H7 (cell line): Measurements from ENCODE around the gene PPP1R7. TPM values are rescaled to one million over a fixed set of nuclear protein-coding genes. Genes with fewer than 3 reads are reported as not detected.

Source experiments
- DNase-seq: peaks from one replicate; pipeline ENCODE4 v3.0.0; 2012
- H3K27me3 ChIP-seq: 2 replicates; pipeline ENCODE4 v1.6.0; 2011; ENCODE audit warnings: mild to moderate bottlenecking, low read length; ENCODE audit not compliant: control insufficient read depth, insufficient read depth
- H3K36me3 ChIP-seq: replicated peaks from 2 replicates; pipeline ENCODE4 v1.5.1; 2011; ENCODE audit warnings: low read length; ENCODE audit not compliant: control insufficient read depth, insufficient read depth
- H3K4me3 ChIP-seq: 2 replicates; pipeline ENCODE4 v1.5.1; 2011; ENCODE audit warnings: low read depth, mild to moderate bottlenecking, control low read depth, low read length, moderate library complexity; ENCODE audit not compliant: insufficient read depth
- total RNA-seq: library from RNA; depleted of rRNA; stranded (reverse); fragments of >200 nt; shearing (Covaris generic); gene quantifications from 2 replicates; pipeline ENCODE4 v1.2.3, GENCODE V29; 2014

The PPP1R7 gene
- total RNA-seq, 1 experiment from 2014 or later = 32.1 TPM

DNA sequence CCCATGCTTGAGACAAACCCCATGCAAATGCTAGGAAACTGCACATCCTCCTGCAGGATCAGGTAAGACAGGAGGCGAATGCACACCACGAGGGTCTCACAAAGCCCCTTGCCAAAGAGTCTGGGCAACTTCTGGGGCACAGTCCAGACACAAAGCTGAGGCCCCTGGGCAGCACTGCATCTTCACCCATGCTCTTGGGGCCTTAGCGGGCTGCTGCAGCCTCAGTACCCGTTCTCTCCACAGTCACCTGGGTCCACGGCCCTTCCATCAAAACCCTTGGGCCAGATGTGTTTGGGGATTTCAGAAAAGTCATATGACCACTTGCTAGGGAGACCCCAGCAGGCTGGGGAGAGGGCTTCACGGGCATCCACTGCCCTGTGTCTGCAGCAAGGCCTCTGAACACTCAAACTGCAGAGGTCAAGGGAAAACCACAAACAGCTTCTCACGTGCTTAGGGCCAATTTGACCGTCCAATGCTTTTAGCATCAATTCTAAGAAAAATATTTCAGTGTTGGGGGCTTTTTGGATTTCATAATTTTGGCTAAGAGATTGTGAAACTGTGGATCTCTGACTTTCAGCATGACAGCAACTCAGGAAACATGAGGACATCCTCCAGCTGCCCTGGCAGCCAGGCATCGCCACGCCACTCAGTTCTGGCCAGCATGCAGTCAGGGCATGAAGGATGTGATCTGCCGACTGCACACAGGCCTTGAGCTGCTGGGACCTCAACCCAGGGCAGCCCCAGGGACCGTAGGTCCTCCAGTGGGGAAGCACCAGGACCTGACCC lies 21.0 kb upstream of the PPP1R7 start:
- Histone ChIP-seq H3K36me3 (peaks cover 10% of the 10 kb centered on the region), H3K4me3 (no peak overlapping the region), H3K27me3 (no peaks in the 10 kb centered on the region)
- no peak for DNase-seq

GRCh38 chr2:241130316-241130715 lies 20.0 kb upstream of the PPP1R7 start:
- Histone ChIP-seq H3K27me3 (no peaks in the 10 kb centered on the region), H3K36me3 (peaks cover 10% of the 10 kb centered on the region), H3K4me3 (no peak overlapping the region)
- DNase-seq = no peak

GRCh38 chr2:241131531-241131930 lies 18.7 kb upstream of the PPP1R7 start:
- H3K27me3 ChIP-seq = no peaks in the 10 kb centered on the region
- H3K36me3 ChIP-seq = peaks cover 8% of the 10 kb centered on the region
- no peak overlapping the region for H3K4me3 ChIP-seq
- DNase-seq = no peak

DNA sequence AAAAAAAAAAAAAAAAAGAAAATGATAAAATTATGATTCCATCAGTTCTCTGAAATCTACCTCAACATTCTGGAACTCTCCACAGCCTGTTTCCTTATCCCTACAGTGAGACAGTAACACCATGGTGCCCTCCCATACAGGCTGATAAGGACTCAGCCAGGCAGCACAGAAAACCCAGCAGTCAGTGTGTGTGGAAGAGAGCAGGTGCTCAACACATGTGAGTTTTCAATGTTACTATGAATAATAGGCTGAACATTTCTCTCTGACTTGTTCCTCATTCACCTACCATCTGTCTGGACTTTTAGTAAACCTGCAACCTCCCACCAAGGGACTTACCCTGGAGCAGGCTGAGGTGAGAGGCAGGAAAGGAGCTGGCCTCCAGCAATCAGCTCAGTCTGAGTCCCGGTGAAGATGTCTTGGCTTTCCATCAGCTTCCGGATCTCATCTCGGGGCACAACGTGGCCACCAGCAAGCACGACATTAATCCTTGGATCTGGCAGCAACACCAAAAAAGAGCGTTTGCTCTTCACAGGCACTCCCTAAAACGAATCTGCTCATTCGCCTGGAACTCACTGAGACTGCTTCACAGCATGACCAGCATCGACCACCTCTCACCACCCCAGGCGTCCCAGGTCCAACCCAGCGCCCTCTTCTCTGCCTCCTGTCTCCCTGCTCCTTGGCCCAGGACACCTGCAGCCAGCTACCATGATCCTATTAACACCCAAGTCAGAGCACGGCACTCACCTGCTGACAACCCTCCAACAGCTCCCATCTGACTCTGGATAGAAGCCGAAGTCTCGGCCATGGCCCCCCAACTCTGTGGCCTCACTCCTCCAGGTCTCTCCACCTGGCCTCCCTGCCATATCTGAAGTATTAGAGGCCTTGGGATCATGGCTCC lies 17.5 kb upstream of the PPP1R7 start:
- Histone ChIP-seq H3K36me3 (peaks cover 8% of the 10 kb centered on the region), H3K27me3 (no peaks in the 10 kb centered on the region), H3K4me3 (no peak overlapping the region)
- DNase-seq = no peak

DNA sequence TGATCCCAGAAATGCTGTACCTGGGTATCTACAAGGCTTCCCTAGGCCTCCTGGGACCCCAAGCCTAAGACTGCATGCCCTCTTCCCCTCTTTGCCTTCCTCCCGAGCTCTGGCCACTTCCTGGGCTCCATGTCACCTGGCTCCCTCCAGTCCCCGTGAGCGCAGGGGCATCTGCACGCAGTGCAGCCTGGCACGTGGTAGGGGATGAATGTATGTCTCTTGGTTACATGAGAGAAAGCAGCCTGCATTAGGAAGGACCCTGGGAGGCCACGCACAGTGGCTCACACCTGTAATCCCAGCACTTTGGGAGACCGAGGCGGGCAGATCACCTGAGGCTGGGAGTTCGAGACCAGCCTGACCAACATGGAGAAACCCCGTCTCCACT lies 16.8 kb upstream of the PPP1R7 start:
- H3K27me3 ChIP-seq = no peaks in the 10 kb centered on the region
- DNase-seq = no peak
- H3K36me3 ChIP-seq = peaks cover 9% of the 10 kb centered on the region
- no peak overlapping the region for H3K4me3 ChIP-seq

DNA sequence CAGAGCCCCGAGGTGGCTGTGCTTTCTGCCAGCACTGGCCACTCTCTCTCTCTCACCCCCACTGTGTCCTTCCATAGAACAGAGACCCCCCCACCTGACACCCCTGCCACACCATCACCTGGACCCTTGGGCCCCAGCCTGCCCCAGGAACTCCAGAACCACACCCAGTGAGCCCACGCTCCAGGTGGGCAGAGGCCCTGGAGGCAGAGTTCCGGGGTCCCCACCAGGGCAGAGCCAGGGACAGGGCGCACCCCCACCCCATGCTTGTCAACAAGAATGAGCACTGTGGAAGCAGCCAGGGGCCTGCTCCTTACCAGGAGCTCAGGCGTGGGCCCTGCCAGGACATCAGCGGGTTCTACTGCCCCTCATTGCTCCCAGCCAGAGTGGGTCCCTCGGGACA lies 15.6 kb upstream of the PPP1R7 start:
- DNase-seq = no peak
- Histone ChIP-seq H3K4me3 (no peak overlapping the region), H3K36me3 (peaks cover 10% of the 10 kb centered on the region), H3K27me3 (no peaks in the 10 kb centered on the region)

GRCh38 chr2:241135737-241136136 lies 14.5 kb upstream of the PPP1R7 start:
- no peak for DNase-seq
- no peaks in the 10 kb centered on the region for H3K27me3 ChIP-seq
- no peak overlapping the region for H3K4me3 ChIP-seq
- peaks cover 14% of the 10 kb centered on the region for H3K36me3 ChIP-seq

GRCh38 chr2:241136191-241136590 lies 14.1 kb upstream of the PPP1R7 start:
- Histone ChIP-seq H3K36me3 (peaks cover 14% of the 10 kb centered on the region), H3K27me3 (no peaks in the 10 kb centered on the region), H3K4me3 (no peak overlapping the region)
- DNase-seq = no peak

DNA sequence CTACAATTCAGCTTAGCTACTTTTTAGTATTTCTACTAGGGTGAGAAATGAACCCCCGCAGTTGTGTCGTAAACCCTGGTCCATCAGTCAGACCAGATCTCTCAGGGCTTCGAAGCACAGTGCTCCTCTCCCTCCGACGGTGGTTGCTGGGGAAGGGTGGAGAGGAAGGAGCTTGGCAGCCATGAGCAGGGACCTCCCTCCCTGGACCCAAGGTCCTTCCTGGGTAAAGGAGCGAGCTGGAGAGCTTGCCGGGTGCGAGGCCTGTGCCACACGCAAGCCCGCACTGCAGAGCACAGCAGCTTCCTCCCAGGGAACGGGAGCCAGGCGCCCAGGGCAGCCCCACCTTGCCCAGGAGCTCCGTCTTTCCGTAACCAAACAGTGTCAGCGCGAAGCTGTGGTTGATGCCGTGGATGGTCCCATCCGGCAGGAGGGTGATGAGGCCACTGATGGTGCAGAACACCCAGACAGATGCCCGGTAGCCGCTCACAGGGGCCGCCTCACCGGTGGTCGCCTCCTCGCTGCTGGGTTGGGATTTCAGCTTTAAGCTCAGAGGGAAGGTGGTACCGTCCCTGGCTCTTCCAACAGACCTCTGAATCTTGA lies 13.5 kb upstream of the PPP1R7 start:
- H3K27me3 ChIP-seq = no peaks in the 10 kb centered on the region

DNA sequence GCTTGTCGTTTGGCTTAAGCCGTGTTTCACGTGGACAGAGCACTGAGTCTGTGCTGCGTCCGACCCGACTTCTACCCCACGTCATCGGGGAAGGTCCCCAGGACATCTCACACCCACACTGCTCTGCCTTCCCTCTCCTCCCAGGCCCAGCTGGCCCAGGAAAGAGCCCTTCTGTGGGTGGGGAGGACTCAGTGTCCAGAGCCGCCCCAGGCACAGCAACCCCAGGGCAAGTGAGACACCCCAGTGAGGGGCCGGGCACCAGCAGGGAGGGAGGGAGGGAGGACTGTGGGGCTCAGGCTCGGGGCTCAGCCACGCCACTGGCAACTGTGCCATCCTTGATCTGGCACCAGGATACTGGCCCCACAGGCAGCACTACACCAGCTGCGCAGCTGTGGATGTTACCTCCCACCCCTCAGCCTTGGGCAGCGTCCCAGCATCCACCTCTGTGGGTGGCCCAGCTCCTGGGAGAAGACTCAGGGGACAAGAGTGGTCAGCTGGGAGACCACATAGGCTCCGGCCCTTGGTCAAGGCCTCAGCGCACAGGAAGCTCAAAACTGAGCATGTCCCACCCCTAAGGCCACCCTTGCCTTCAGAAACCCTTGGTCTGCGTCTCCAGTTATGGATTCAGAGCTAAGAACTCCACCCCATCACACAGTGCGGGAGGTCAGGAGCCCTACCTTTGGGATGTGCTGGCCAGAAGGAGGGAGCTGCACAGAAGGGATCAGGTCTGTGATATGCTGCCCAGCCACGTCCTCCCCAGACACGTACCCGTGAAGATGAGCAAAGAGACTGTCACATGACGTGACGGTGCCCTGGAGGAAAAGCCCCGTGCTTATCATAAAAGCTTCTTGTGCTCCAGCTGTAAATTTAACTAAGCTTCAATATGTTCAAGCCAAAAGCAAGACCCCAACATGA lies 12.7 kb upstream of the PPP1R7 start:
- Histone ChIP-seq H3K4me3 (no peak overlapping the region), H3K27me3 (no peaks in the 10 kb centered on the region), H3K36me3 (peaks cover 17% of the 10 kb centered on the region)
- DNase-seq = no peak

More for the DNA sequence above, 13.5 kb upstream of the PPP1R7 start:
- no peak overlapping the region for H3K4me3 ChIP-seq
- DNase-seq = no peak
- H3K36me3 ChIP-seq = peaks cover 14% of the 10 kb centered on the region

GRCh38 chr2:241138471-241138870 lies 11.8 kb upstream of the PPP1R7 start:
- DNase-seq = no peak
- Histone ChIP-seq H3K4me3 (no peak overlapping the region), H3K36me3 (peaks cover 16% of the 10 kb centered on the region), H3K27me3 (no peaks in the 10 kb centered on the region)

GRCh38 chr2:241139531-241140444 lies 10.5 kb upstream of the PPP1R7 start:
- Histone ChIP-seq H3K27me3 (no peaks in the 10 kb centered on the region), H3K4me3 (no peak overlapping the region), H3K36me3 (peaks cover 16% of the 10 kb centered on the region)
- no peak for DNase-seq

DNA sequence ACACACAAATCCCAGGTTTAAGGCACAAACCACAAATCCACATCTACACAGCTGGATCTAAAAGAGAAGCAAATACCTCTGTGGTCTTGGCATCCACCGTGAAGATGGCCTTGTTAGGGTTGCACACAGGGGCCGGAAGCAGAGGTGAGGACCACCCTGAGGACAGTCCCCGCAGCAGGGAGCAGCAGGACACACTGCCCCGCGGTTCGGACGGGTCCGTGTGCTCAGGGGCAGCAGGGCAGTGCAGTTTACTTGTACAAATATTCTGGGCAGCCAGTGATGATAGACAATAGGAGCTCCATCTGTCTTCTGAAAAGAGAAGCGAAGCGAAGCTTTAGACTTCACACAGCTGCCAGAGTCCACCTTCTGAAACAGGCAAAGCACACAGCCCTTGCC lies 9.8 kb upstream of the PPP1R7 start:
- no peak overlapping the region for H3K4me3 ChIP-seq
- DNase-seq = no peak
- H3K27me3 ChIP-seq = no peaks in the 10 kb centered on the region

More for the DNA sequence above, 9.8 kb upstream of the PPP1R7 start:
- H3K36me3 ChIP-seq = peaks cover 16% of the 10 kb centered on the region
